ENCODE results near the gene IGSF23.

The IGSF23 gene

DNA sequence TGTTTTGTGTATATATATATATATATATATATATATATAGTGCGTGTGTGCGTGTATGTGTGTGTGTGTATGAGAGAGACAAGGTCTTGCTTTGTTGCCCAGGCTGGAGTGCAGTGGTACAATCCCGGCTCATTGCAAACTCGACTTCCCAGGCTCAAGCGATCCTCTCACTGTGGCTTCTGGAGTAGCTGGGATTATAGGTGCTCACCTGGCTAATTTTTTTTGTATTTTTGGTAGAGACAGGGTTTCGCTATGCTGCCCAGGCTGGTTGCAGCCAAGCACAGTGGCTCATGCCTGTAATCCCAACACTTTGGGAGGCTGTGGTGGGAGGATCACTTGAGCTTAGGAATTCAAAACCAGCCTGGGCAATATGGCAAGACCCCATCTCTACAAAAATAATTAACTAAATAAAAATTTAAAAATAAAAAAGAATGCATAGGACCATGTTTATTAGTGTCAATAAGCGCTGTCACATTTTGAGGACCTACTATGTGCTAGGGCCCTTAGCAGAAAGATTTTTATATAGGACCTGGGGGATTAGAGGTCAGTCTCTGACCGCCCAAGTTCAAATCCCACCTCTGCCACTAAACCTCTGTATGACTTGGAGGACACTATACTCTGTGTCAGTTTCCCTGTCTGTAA, 32.2 kb downstream of the IGSF23 start:
- Histone ChIP-seq H3K9ac (no peak overlapping the region), H3K36me3 (ENCODE audit: control insufficient read depth, insufficient read depth, low read length) (no peaks in the 10 kb centered on the region), H3K27ac (no peak overlapping the region), H3K9me3 (ENCODE audit: control insufficient read depth, low read length) (no peaks in the 10 kb centered on the region), H3K4me2 (ENCODE audit: low read length) (no peak overlapping the region), H2AFZ (no peak overlapping the region), H3K4me1 (no peaks in the 10 kb centered on the region), H3K27me3 (ENCODE audit: control insufficient read depth, insufficient read depth, low read length) (no peaks in the 10 kb centered on the region), H3K79me2 (no peaks in the 10 kb centered on the region), H3K4me3 (ENCODE audit: low read depth, low read length) (no peak overlapping the region)
- no peak for TF ChIP-seq CTCF (IDR thresholded peaks at IDR 0.05)

GRCh38 chr19:44646049-44646416, 32.7 kb downstream of the IGSF23 start:
- H3K36me3 ChIP-seq (ENCODE audit: control insufficient read depth, insufficient read depth, low read length) = no peaks in the 10 kb centered on the region
- H2AFZ ChIP-seq = no peak overlapping the region
- H3K4me2 ChIP-seq (ENCODE audit: low read length) = no peak overlapping the region
- no peak overlapping the region for H3K4me3 ChIP-seq (ENCODE audit: low read depth, low read length)
- H3K4me1 ChIP-seq = no peaks in the 10 kb centered on the region
- no peak overlapping the region for H3K27ac ChIP-seq
- no peaks in the 10 kb centered on the region for H3K9me3 ChIP-seq (ENCODE audit: control insufficient read depth, low read length)
- no peaks in the 10 kb centered on the region for H3K27me3 ChIP-seq (ENCODE audit: control insufficient read depth, insufficient read depth, low read length)
- H3K79me2 ChIP-seq = no peaks in the 10 kb centered on the region
- no peak overlapping the region for H3K9ac ChIP-seq
- TF ChIP-seq CTCF (IDR thresholded peaks at IDR 0.05) = no peak

- no peak overlapping the region for H3K4me2 ChIP-seq (ENCODE audit: low read length)
- H3K9ac ChIP-seq = no peak overlapping the region
- H3K36me3 ChIP-seq (ENCODE audit: control insufficient read depth, insufficient read depth, low read length) = no peaks in the 10 kb centered on the region
- no peaks in the 10 kb centered on the region for H3K9me3 ChIP-seq (ENCODE audit: control insufficient read depth, low read length)
- H3K4me3 ChIP-seq (ENCODE audit: low read depth, low read length) = no peak overlapping the region
- H3K27ac ChIP-seq = no peak overlapping the region
- TF ChIP-seq CTCF (IDR thresholded peaks at IDR 0.05) = no peak
- no peaks in the 10 kb centered on the region for H3K4me1 ChIP-seq
- no peaks in the 10 kb centered on the region for H3K79me2 ChIP-seq
- no peak overlapping the region for H2AFZ ChIP-seq
- no peaks in the 10 kb centered on the region for H3K27me3 ChIP-seq (ENCODE audit: control insufficient read depth, insufficient read depth, low read length)
Observed at GRCh38 chr19:44647144-44647543, 33.8 kb downstream of the IGSF23 start.

- no peaks in the 10 kb centered on the region for H3K4me1 ChIP-seq
- H3K27me3 ChIP-seq (ENCODE audit: control insufficient read depth, insufficient read depth, low read length) = no peaks in the 10 kb centered on the region
- H3K4me3 ChIP-seq (ENCODE audit: low read depth, low read length) = no peak overlapping the region
- H2AFZ ChIP-seq = no peak overlapping the region
- H3K36me3 ChIP-seq (ENCODE audit: control insufficient read depth, insufficient read depth, low read length) = no peaks in the 10 kb centered on the region
- H3K9me3 ChIP-seq (ENCODE audit: control insufficient read depth, low read length) = no peaks in the 10 kb centered on the region
- no peak overlapping the region for H3K9ac ChIP-seq
- no peak overlapping the region for H3K27ac ChIP-seq
- H3K79me2 ChIP-seq = no peaks in the 10 kb centered on the region
- no peak overlapping the region for H3K4me2 ChIP-seq (ENCODE audit: low read length)
- TF ChIP-seq CTCF (IDR thresholded peaks at IDR 0.05) = no peak
Observed at GRCh38 chr19:44648631-44649251, 35.4 kb downstream of the IGSF23 start.

All from parathyroid adenoma (tissue), 2 donors.